ENCODE results near the gene IFT88. TPM values are rescaled to one million over a fixed set of nuclear protein-coding genes. Genes with fewer than 3 reads are reported as not detected.

IFT88 gene
- total RNA-seq, 2 donors from 2014 or later = 10.8 to 22.0 TPM

GRCh38 chr13:20616059-20616797 is 49.3 kb downstream of the IFT88 start:
- Histone ChIP-seq H3K36me3 (no peaks in the 10 kb centered on the region), H3K9me3 (no peaks in the 10 kb centered on the region), H3K27me3 (replicated peaks; ENCODE audit: insufficient read depth) (no peaks in the 10 kb centered on the region), H3K4me3 (no peak overlapping the region), H3K4me1 (replicated peaks) (no peaks in the 10 kb centered on the region), H3K27ac (no peak overlapping the region)
- no peak for DNase-seq (ENCODE audit: low spot score)
- WGBS = 88% methylated on average over 3 of the region's 3 CpGs
- intact Hi-C loops (cut with DNase I) = no loop called here
- TF ChIP-seq POLR2A (IDR thresholded peaks at IDR 0.05) = no peak
- no peak for TF ChIP-seq POLR2AphosphoS5 (IDR thresholded peaks at IDR 0.05)
- TF ChIP-seq, protein P1, sequence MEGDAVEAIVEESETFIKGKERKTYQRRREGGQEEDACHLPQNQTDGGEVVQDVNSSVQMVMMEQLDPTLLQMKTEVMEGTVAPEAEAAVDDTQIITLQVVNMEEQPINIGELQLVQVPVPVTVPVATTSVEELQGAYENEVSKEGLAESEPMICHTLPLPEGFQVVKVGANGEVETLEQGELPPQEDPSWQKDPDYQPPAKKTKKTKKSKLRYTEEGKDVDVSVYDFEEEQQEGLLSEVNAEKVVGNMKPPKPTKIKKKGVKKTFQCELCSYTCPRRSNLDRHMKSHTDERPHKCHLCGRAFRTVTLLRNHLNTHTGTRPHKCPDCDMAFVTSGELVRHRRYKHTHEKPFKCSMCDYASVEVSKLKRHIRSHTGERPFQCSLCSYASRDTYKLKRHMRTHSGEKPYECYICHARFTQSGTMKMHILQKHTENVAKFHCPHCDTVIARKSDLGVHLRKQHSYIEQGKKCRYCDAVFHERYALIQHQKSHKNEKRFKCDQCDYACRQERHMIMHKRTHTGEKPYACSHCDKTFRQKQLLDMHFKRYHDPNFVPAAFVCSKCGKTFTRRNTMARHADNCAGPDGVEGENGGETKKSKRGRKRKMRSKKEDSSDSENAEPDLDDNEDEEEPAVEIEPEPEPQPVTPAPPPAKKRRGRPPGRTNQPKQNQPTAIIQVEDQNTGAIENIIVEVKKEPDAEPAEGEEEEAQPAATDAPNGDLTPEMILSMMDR (IDR thresholded peaks at IDR 0.05) = no peak

GRCh38 chr13:20623000-20623399 is 56.0 kb downstream of the IFT88 start:
- TF ChIP-seq, protein P1 (IDR thresholded peaks at IDR 0.05) = no peak
- TF ChIP-seq POLR2AphosphoS5 (IDR thresholded peaks at IDR 0.05) (no peak), POLR2A (IDR thresholded peaks at IDR 0.05) (no peak)
- Histone ChIP-seq H3K27me3 (replicated peaks; ENCODE audit: insufficient read depth) (no peaks in the 10 kb centered on the region), H3K4me3 (no peak overlapping the region), H3K27ac (no peak overlapping the region), H3K9me3 (no peaks in the 10 kb centered on the region), H3K4me1 (replicated peaks) (no peaks in the 10 kb centered on the region), H3K36me3 (no peaks in the 10 kb centered on the region)
- WGBS = 94% methylated on average over 3 of the region's 3 CpGs
- DNase-seq (ENCODE audit: low spot score) = no peak
- intact Hi-C loops (cut with DNase I) = no loop called here

- WGBS = 99% methylated on average over 4 of the region's 4 CpGs
- Histone ChIP-seq H3K9me3 (no peaks in the 10 kb centered on the region), H3K4me1 (replicated peaks) (no peaks in the 10 kb centered on the region), H3K27ac (no peak overlapping the region), H3K27me3 (replicated peaks; ENCODE audit: insufficient read depth) (no peaks in the 10 kb centered on the region), H3K4me3 (no peak overlapping the region), H3K36me3 (no peaks in the 10 kb centered on the region)
- no peak for TF ChIP-seq POLR2AphosphoS5 (IDR thresholded peaks at IDR 0.05)
- no peak for DNase-seq (ENCODE audit: low spot score)
- intact Hi-C loops (cut with DNase I) = no loop called here
Measured at GRCh38 chr13:20624213-20624612, 57.3 kb downstream of the IFT88 start.

- Histone ChIP-seq H3K4me1 (replicated peaks) (no peaks in the 10 kb centered on the region), H3K27me3 (replicated peaks; ENCODE audit: insufficient read depth) (no peaks in the 10 kb centered on the region), H3K9me3 (no peaks in the 10 kb centered on the region), H3K4me3 (no peak overlapping the region), H3K27ac (no peak overlapping the region), H3K36me3 (no peaks in the 10 kb centered on the region)
- intact Hi-C loops (cut with DNase I) = no loop called here
- 98% methylated on average over 3 of the region's 3 CpGs for WGBS
- no peak for DNase-seq (ENCODE audit: low spot score)
- TF ChIP-seq POLR2AphosphoS5 (IDR thresholded peaks at IDR 0.05) (no peak), POLR2A (IDR thresholded peaks at IDR 0.05) (no peak)
- TF ChIP-seq, protein P1 (IDR thresholded peaks at IDR 0.05) = no peak
Measured at GRCh38 chr13:20633802-20634201, 66.8 kb downstream of the IFT88 start.

DNA sequence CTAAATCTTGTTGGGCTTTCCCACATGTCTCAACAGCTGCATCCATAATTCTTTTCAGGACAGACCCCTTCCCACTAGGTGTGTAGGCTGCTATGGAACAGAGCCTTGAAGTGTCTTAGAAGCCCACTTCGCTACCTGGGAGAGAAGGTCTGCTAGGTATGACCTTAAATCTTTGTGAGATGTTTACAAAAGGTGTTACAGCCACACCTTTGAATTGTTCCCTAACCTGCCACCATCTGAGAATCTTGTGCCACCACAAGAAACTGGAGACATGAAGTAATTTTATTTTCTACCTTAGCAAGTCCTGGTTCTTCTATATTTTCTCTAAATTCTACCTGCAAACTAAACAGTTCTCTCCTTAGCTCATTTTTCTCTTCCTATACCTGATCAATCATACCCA is 69.1 kb downstream of the IFT88 start:
- WGBS = 100% methylated on average over 1 of the region's 1 CpG
- no peaks in the 10 kb centered on the region for H3K27me3 ChIP-seq (replicated peaks; ENCODE audit: insufficient read depth)
- no peaks in the 10 kb centered on the region for H3K9me3 ChIP-seq
- no peaks in the 10 kb centered on the region for H3K36me3 ChIP-seq
- H3K4me1 ChIP-seq (replicated peaks) = no peaks in the 10 kb centered on the region
- no peak overlapping the region for H3K27ac ChIP-seq
- no peak for DNase-seq (ENCODE audit: low spot score)
- no peak overlapping the region for H3K4me3 ChIP-seq
- TF ChIP-seq POLR2AphosphoS5 (IDR thresholded peaks at IDR 0.05) (no peak), POLR2A (IDR thresholded peaks at IDR 0.05) (no peak)
- TF ChIP-seq, protein P1 (IDR thresholded peaks at IDR 0.05) = no peak
- intact Hi-C loops (cut with DNase I) = no loop called here
